HG03565 (cell line): Measurements from ENCODE around the gene NFKB1.

Source experiments
- ATAC-seq: cut with Tn5 transposase; IDR thresholded peaks from one replicate; pipeline ENCODE4 v1.9.1; 2021; ENCODE audit warnings: mild to moderate bottlenecking, moderate library complexity; ENCODE audit not compliant: unreplicated experiment

Gene NFKB1

GRCh38 chr4:102527695-102528283, 26.6 kb downstream of the NFKB1 start:
- ATAC-seq = no peak

GRCh38 chr4:102529977-102530376, 28.8 kb downstream of the NFKB1 start:
- no peak for ATAC-seq

GRCh38 chr4:102530986-102531385, 29.8 kb downstream of the NFKB1 start:
- ATAC-seq = no peak

GRCh38 chr4:102531462-102531861, 30.3 kb downstream of the NFKB1 start:
- ATAC-seq = no peak

GRCh38 chr4:102533348-102533747, 32.2 kb downstream of the NFKB1 start:
- no peak for ATAC-seq

GRCh38 chr4:102533904-102534303, 32.7 kb downstream of the NFKB1 start:
- ATAC-seq = no peak

- ATAC-seq = no peak
Observed at GRCh38 chr4:102534845-102535244, 33.7 kb downstream of the NFKB1 start.

GRCh38 chr4:102535398-102536082, 34.4 kb downstream of the NFKB1 start:
- ATAC-seq = peak; percentile 76

GRCh38 chr4:102536768-102537167, 35.6 kb downstream of the NFKB1 start:
- ATAC-seq = no peak

GRCh38 chr4:102537269-102537668, 36.1 kb downstream of the NFKB1 start:
- no peak for ATAC-seq

- no peak for ATAC-seq
Observed at GRCh38 chr4:102541697-102542096, 40.5 kb downstream of the NFKB1 start.

- ATAC-seq = peak; percentile 80
Observed at GRCh38 chr4:102543030-102543928, 42.1 kb downstream of the NFKB1 start.

GRCh38 chr4:102546635-102547034, 45.5 kb downstream of the NFKB1 start:
- peak; percentile 37 for ATAC-seq

- no peak for ATAC-seq
Observed at GRCh38 chr4:102547973-102548372, 46.8 kb downstream of the NFKB1 start.

GRCh38 chr4:102551958-102552565, 50.9 kb downstream of the NFKB1 start:
- ATAC-seq = no peak

- ATAC-seq = no peak
Observed at GRCh38 chr4:102552781-102553180, 51.6 kb downstream of the NFKB1 start.

GRCh38 chr4:102553982-102554381, 52.8 kb downstream of the NFKB1 start:
- no peak for ATAC-seq

- ATAC-seq = no peak
Observed at GRCh38 chr4:102554482-102554881, 53.3 kb downstream of the NFKB1 start.

- ATAC-seq = no peak
Observed at GRCh38 chr4:102554992-102555391, 53.8 kb downstream of the NFKB1 start.

GRCh38 chr4:102557636-102558035, 56.5 kb downstream of the NFKB1 start:
- ATAC-seq = no peak

GRCh38 chr4:102560115-102560514, 59.0 kb downstream of the NFKB1 start:
- no peak for ATAC-seq
